ENCODE results near the gene CARMIL1.
"Not testable (repeated sequence)": the region's sequence is repeated elsewhere in the genome, so short reads cannot be mapped to it uniquely, and the experiment has no call there.

The CARMIL1 gene

DNA sequence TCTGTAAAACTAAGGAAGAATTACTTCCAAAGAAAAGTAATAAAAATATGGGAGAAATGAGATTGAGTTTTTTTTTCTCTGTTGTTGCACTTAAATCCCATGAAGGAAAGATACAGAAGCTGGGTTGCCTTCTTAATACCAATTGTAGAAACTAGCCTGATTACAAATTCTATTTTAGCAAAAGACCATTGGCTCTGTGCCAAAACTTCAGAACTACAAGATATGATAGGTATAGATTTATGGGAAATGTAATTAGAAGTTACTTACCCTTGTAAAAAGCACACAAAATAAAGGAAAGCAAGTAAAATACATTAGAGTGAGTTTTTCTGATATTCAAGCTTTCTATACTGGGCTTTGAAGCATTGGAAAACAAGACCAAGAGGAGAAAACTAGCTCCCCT lies 299.4 kb downstream of the CARMIL1 start:
- DNase-seq (ENCODE audit: low spot score), result no peak

GRCh38 chr6:25579391-25579883 lies 300.3 kb downstream of the CARMIL1 start:
- DNase-seq (ENCODE audit: low spot score), result no peak

- DNase-seq (ENCODE audit: low spot score), result no peak
Observed at GRCh38 chr6:25579902-25580495, 300.8 kb downstream of the CARMIL1 start.

DNA sequence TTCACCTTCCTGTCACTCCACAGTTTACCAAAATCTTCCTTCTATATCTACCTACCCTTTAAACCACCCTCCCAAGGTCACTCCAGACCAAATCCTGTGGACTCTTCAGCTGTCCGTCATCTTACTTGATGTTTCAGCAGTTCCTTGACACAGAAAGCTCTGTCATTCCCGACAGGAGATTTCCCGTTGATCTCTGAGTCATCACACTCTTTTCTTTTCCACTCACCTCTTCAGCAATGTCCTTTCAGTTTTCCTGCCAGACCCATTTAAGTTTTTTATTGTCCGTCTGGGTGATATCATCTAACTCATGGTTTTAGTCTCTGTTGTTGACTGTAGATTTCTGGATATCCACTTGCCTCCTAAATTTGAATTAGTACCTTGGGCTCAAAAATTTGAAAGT lies 302.9 kb downstream of the CARMIL1 start:
- no peak for DNase-seq (ENCODE audit: low spot score)

DNA sequence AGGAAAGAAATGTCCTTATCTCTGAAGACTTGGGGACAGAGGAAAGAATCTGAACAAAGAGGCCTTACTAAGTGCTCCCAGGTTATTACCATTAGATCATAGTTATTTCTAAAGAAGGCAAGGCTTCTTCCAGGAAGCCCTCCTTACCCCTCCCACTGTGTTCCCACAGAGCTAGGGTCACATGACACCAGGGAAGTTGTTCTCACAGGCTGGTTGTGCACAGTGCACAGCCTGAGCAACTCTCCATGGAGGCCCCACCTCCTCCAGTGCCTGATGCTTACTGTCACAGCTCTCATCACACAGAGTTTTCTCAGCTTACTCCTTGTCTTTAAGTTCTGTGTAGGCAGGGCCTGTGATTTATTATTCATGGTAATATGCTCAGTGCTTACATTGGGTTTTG lies 303.9 kb downstream of the CARMIL1 start:
- DNase-seq (ENCODE audit: low spot score), result no peak

DNA sequence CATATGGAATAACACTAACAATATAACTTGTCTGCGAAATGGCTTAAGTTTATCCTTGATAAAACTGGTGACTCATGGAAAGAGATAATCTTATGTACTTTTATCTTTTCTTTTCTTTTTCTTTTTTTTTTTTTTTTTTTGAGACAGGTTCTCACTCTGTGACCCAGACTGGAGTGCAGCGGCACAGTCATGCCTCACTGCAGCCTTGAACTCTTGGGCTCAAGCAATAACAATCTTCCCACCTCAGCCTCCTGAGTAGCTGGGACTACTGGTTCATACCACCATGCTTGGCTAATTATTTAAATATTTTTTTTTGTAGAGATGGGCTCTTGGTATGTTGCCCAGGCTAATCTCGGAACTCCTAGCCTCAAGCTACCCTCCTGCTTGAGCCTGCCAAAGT lies 304.7 kb downstream of the CARMIL1 start:
- DNase-seq (ENCODE audit: low spot score), result no peak

DNA sequence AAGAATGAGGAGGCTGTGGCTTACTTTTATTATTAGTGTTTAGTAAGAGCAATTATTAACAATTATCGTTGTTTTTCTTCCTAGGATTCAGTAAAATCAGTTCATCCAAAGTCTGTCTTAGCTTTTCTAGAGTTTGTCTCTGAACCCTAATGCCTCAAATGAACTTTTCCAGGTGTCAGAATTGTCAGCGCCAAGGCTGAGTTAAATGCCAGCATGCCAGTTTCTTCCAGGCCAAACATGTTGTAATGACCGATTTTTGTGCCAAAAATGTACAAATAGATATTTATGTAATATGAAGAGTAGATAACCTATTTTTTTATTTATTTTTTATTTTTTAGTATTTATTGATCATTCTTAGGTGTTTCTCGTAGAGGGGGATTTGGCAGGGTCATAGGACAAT lies 306.1 kb downstream of the CARMIL1 start:
- no peak for DNase-seq (ENCODE audit: low spot score)

DNA sequence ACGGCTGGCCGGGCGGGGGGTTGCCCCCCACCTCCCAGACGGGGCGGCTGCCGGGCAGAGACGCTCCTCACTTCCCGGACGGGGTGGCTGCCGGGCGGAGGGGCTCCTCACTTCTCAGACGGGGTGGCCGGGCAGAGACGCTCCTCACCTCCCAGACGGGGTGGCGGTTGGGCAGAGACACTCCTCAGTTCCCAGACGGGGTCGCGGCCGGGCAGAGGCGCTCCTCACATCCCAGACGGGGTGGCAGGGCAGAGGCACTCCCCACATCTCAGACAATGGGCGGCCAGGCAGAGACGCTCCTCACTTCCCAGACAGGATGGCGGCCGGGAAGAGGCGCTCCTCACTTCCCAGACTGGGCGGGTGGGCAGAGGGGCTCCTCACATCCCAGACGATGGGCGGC lies 306.9 kb downstream of the CARMIL1 start:
- DNase-seq (ENCODE audit: low spot score), result not testable (repeated sequence)

DNA sequence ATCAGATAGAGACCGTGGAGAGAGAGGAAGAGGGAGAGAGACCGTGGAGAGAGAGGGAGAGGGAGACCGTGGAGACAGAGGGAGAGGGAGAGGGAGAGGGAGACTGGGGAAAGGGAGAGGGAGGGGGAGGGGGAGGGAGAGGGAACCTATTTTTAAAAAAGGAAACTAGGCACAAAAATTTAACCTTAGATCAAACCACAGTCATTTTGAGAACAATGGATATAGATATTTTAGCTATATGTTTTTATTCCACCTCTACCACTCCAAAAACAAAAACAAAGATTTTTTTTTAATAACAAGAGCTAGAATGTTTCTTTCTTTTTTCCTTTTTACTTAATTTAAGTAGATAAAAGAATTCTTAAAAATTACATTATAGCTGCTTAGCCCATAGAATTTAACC lies 307.8 kb downstream of the CARMIL1 start:
- no peak for DNase-seq (ENCODE audit: low spot score)

GRCh38 chr6:25590986-25591385 lies 311.8 kb downstream of the CARMIL1 start:
- DNase-seq (ENCODE audit: low spot score), result no peak

GRCh38 chr6:25596928-25597818 lies 318.0 kb downstream of the CARMIL1 start:
- DNase-seq (ENCODE audit: low spot score), result peak; percentile 16

DNA sequence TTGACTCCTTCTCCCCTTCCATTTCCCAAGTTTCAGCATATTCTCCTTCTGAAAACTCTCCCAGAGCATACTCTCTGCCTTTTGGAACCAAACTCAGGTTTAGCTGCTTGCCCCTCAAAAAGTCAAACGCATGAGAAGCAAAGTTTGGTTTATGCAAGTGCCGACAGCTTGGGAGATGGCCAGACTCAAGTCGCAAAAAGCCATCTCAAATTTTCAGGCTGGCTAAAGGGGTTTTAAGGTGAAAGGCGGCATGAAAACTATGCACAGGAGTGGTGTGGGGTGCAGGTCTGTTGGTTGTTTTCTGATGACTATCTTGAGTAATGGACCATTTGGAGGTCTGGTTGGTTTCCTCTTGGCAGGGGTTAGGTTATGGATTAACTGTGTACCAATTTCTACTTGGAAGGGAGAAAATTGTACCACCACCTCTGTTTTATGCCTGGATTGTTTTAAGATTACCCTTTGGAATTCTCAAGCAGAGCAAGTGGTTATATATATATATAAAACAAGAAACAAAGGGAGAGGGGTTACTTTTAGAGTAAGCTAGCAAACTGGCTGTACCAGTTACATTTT lies 320.4 kb downstream of the CARMIL1 start:
- no peak for DNase-seq (ENCODE audit: low spot score)

GRCh38 chr6:25601800-25602673 lies 322.9 kb downstream of the CARMIL1 start:
- peak; percentile 36 for DNase-seq (ENCODE audit: low spot score)

GRCh38 chr6:25602674-25602982 lies 323.5 kb downstream of the CARMIL1 start:
- DNase-seq (ENCODE audit: low spot score), result no peak

- no peak for DNase-seq (ENCODE audit: low spot score)
Observed at GRCh38 chr6:25603251-25603650, 324.1 kb downstream of the CARMIL1 start.

- DNase-seq (ENCODE audit: low spot score), result no peak
Observed at GRCh38 chr6:25606151-25606550, 327.0 kb downstream of the CARMIL1 start.

DNA sequence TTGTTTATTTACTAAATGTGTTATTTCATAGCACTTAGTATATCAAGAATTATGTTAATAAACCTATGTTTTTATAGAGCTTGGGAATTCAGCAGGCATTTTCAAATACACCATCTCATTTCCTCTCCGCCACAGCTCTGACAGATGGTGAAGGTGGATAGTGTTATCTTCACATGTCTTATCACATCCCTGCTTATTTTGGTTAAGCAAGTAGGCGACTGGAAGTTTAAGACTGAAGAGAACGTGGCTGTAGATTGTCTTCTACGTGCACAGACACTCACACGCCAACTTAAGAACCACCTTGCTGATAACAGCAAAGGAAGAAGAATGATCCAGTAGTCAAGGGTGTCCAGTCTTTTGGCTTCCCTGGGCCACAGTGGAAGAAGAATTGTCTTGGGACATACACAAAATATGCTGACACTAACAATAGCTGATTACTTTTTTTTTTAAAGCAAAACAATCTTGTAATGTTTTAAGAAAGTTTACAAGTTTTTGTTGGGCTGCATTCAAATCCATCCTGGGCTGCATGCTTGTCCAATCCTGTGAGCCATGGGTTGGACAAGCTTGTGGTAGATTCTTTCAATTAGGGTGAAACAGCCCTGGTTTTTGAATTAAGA lies 329.5 kb downstream of the CARMIL1 start:
- no peak for DNase-seq (ENCODE audit: low spot score)

DNA sequence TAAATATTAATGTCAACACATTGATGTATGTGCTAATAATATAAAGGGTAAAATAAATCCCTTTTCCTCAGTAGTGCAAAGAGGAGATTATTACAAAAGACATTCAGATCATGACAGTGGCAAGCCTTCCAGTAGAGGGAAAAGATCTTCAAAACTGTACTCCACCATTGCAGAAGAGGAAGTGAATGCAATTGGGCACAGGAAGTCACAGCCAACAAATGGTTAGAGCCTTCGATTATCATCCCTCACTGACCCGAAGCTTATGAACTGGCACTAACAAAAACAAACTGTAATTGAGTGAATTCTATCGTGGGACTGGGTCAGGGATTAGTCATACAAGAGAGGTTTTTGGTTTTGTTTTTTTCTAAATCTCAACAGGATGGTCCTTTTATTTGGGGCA lies 333.5 kb downstream of the CARMIL1 start:
- no peak for DNase-seq (ENCODE audit: low spot score)

DNA sequence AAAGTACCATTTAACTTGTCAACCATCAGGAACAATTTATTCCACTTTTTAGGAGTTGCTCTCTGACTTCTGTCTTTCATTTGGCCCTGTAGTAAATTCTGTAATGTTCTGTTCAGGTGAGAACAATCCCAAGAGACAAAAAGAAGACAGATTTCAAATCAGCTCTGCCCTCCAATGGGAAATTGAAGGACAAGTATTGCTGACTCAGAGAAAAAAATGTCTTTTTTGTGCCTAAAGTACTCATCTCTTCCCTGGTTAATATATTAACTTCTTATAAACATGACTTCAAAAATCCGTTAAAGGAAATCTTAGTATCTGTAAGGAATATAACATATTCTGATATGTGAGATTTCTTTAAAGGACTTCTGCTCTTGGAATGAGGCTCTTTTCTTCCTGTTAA lies 334.2 kb downstream of the CARMIL1 start:
- no peak for DNase-seq (ENCODE audit: low spot score)

DNA sequence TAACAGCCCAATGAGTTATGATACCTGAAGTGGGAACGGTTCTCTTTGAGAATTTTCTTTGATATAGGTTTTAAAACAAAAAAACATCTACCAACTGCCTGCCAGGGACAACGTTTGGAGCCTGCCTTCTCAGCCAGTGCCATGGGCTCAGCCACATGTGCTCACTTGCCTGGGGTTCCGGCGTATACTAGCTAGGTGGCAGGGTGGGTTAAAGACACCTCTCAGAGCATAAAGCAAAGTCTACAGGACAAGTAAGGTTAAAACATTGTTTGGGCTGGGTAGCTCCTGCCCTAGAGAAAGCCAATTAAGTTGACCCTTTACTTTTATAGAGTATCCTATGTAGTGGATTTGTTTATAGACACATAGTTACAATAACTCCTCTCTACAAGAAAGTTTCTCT lies 334.9 kb downstream of the CARMIL1 start:
- no peak for DNase-seq (ENCODE audit: low spot score)

GRCh38 chr6:25615471-25615870 lies 336.3 kb downstream of the CARMIL1 start:
- DNase-seq (ENCODE audit: low spot score), result no peak

DNA sequence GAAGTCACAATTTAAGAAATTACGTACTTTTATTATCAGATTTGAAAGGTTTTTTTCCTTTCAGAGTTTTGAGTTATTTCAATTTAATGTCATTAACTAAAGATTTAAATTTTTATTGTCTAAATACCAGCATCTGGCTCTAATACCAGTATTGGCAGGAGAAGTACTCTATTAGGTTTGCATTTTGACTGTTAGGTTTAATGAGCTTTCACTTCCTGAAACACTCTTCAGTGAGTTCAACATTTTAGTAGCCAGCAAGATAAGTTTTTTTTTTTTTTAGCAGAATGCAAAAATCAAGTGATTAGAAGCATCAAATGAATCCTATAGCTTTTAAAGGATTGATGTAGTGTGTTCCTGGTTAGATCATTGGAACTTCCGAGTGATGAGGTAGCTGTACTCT lies 338.8 kb downstream of the CARMIL1 start:
- no peak for DNase-seq (ENCODE audit: low spot score)

Measured in AG20443 (cell line).